Measurements from ENCODE around the gene SLC38A1.

SLC38A1 gene

DNA sequence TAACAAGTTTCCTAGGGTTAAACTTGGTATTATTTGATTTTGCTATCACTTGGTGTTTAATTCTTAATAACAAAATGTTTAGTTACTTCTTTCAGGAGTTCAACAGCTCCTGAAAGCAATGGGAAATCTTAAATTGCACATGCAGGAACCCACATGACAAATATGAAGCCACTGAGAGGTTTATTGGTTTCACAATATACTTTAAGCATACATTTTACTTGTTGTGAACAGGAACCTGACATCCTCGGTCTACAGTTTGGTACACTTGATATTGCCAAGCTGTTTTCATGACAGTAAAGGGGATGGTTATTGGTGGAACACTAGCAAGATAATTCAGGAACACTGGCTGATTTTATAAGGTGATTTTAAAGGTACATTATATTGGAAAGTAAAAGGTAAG lies 46.2 kb downstream of the SLC38A1 start (continued):
- TF ChIP-seq, protein P1, sequence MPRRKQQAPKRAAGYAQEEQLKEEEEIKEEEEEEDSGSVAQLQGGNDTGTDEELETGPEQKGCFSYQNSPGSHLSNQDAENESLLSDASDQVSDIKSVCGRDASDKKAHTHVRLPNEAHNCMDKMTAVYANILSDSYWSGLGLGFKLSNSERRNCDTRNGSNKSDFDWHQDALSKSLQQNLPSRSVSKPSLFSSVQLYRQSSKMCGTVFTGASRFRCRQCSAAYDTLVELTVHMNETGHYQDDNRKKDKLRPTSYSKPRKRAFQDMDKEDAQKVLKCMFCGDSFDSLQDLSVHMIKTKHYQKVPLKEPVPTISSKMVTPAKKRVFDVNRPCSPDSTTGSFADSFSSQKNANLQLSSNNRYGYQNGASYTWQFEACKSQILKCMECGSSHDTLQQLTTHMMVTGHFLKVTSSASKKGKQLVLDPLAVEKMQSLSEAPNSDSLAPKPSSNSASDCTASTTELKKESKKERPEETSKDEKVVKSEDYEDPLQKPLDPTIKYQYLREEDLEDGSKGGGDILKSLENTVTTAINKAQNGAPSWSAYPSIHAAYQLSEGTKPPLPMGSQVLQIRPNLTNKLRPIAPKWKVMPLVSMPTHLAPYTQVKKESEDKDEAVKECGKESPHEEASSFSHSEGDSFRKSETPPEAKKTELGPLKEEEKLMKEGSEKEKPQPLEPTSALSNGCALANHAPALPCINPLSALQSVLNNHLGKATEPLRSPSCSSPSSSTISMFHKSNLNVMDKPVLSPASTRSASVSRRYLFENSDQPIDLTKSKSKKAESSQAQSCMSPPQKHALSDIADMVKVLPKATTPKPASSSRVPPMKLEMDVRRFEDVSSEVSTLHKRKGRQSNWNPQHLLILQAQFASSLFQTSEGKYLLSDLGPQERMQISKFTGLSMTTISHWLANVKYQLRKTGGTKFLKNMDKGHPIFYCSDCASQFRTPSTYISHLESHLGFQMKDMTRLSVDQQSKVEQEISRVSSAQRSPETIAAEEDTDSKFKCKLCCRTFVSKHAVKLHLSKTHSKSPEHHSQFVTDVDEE (CRISPR knock-in tag; IDR thresholded peaks at IDR 0.05), result no peak
- TF ChIP-seq ESRRG (CRISPR knock-in tag; IDR thresholded peaks at IDR 0.05) (no peak), RARB (CRISPR knock-in tag; IDR thresholded peaks at IDR 0.05) (no peak), ZNF565 (CRISPR knock-in tag; conservative IDR thresholded peaks at IDR 0.05; ENCODE audit: low read depth) (no peak), ZC3H10 (CRISPR knock-in tag; IDR thresholded peaks at IDR 0.05) (no peak)

DNA sequence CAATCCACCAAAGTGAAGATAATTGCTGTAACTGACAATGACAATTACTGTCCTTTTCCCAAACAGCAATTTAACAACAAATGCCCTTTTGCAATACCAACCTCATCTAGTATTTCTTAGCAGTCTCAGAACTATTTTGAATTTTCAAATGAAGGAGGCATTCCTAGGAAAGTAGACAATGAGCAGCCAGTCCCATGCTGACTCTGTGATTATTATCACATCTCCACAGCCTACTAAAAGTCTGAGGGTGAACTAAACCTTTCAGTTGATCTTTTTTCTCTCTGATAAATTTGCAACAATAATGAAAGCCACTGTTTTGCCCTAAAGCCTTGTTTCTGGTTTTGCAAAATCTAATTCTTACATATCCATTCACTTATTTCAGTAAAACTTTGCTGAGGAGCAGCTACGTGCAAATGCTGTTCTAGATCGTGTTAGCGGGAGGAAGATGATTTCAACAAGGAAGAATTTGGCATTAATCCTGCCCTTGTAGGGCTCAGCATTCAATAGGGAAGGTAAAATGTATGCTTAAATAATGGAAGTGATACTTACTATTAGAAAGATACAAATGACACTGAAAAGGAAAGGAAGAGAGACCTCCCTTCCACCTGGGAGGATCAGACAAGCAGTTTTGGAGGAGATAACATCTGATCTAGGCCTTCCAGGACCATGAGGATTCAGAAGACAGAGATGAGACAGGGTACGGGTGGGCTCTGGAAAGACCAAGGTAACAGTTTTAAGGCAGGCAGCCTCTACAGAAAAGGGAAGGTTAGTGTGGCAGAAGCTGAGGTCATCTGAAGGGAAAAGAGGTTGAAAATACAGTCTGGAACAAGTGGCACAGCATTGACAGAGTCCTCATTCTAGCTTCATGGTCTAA lies 47.4 kb downstream of the SLC38A1 start:
- peak; percentile 57 for ATAC-seq
- no peak for TF ChIP-seq ZFP3 (CRISPR knock-in tag; IDR thresholded peaks at IDR 0.05)
- no peak for TF ChIP-seq ZNF8 (CRISPR knock-in tag; IDR thresholded peaks at IDR 0.05)
- TF ChIP-seq BACH2 (CRISPR knock-in tag; IDR thresholded peaks at IDR 0.05; ENCODE audit: borderline replicate concordance), result no peak
- no peak for TF ChIP-seq ZFP30 (CRISPR knock-in tag; IDR thresholded peaks at IDR 0.05)
- no peak for TF ChIP-seq RARB (CRISPR knock-in tag; IDR thresholded peaks at IDR 0.05)
- TF ChIP-seq, protein P2, sequence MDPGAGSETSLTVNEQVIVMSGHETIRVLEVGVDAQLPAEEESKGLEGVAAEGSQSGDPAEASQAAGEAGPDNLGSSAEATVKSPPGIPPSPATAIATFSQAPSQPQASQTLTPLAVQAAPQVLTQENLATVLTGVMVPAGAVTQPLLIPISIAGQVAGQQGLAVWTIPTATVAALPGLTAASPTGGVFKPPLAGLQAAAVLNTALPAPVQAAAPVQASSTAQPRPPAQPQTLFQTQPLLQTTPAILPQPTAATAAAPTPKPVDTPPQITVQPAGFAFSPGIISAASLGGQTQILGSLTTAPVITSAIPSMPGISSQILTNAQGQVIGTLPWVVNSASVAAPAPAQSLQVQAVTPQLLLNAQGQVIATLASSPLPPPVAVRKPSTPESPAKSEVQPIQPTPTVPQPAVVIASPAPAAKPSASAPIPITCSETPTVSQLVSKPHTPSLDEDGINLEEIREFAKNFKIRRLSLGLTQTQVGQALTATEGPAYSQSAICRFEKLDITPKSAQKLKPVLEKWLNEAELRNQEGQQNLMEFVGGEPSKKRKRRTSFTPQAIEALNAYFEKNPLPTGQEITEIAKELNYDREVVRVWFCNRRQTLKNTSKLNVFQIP (CRISPR knock-in tag; IDR thresholded peaks at IDR 0.05; ENCODE audit: borderline replicate concordance, low read depth), result no peak
- no peak for TF ChIP-seq OSR1 (CRISPR knock-in tag; IDR thresholded peaks at IDR 0.05)
- TF ChIP-seq, protein P3, sequence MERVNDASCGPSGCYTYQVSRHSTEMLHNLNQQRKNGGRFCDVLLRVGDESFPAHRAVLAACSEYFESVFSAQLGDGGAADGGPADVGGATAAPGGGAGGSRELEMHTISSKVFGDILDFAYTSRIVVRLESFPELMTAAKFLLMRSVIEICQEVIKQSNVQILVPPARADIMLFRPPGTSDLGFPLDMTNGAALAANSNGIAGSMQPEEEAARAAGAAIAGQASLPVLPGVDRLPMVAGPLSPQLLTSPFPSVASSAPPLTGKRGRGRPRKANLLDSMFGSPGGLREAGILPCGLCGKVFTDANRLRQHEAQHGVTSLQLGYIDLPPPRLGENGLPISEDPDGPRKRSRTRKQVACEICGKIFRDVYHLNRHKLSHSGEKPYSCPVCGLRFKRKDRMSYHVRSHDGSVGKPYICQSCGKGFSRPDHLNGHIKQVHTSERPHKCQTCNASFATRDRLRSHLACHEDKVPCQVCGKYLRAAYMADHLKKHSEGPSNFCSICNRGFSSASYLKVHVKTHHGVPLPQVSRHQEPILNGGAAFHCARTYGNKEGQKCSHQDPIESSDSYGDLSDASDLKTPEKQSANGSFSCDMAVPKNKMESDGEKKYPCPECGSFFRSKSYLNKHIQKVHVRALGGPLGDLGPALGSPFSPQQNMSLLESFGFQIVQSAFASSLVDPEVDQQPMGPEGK (CRISPR knock-in tag; IDR thresholded peaks at IDR 0.05; ENCODE audit: borderline replicate concordance), result no peak
- no peak for TF ChIP-seq TCF4 (CRISPR knock-in tag; IDR thresholded peaks at IDR 0.05; ENCODE audit: borderline replicate concordance)
- TF ChIP-seq ZNF565 (CRISPR knock-in tag; conservative IDR thresholded peaks at IDR 0.05; ENCODE audit: low read depth), result no peak
- TF ChIP-seq, protein P4, sequence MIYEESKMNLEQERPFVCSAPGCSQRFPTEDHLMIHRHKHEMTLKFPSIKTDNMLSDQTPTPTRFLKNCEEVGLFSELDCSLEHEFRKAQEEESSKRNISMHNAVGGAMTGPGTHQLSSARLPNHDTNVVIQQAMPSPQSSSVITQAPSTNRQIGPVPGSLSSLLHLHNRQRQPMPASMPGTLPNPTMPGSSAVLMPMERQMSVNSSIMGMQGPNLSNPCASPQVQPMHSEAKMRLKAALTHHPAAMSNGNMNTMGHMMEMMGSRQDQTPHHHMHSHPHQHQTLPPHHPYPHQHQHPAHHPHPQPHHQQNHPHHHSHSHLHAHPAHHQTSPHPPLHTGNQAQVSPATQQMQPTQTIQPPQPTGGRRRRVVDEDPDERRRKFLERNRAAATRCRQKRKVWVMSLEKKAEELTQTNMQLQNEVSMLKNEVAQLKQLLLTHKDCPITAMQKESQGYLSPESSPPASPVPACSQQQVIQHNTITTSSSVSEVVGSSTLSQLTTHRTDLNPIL (CRISPR knock-in tag; IDR thresholded peaks at IDR 0.05; ENCODE audit: low read depth), result no peak
- TF ChIP-seq CSDC2 (CRISPR knock-in tag; IDR thresholded peaks at IDR 0.05), result no peak

DNA sequence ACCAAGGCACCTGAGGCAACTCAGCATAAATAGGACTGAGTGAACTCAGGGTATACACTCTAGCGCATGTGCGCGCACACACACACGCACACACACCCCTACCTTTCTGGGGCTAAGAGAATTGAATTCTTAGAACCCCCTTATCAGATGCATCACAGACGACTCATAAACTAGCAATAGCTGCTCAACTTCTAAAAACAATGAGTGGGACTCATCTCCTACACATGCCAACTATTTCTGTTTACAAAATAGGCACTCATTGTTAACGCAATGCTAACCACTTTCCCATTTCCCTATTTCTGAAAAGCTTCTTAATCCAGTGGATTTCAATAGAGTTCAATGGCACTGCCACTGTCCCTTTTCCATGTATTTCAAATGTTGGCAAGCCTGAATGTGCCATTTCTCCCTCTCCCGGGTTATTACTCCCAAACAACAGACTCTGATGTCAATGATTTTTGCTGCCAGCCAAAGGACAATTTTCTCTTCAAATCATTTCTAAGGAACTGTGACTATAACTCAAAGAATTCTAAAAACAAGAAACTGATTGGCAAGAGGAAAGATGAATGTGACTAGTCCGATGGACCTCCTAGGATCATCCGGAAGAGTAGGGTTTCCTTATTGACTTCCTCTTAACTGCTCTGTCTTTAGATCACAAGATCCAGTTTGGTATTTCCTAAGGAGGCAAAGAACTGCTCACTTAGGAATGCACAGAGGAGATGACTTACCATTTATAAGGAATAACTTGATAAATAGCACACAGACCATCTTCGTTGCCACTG lies 48.8 kb downstream of the SLC38A1 start:
- ATAC-seq, result peak; percentile 82
- TF ChIP-seq, protein P5, sequence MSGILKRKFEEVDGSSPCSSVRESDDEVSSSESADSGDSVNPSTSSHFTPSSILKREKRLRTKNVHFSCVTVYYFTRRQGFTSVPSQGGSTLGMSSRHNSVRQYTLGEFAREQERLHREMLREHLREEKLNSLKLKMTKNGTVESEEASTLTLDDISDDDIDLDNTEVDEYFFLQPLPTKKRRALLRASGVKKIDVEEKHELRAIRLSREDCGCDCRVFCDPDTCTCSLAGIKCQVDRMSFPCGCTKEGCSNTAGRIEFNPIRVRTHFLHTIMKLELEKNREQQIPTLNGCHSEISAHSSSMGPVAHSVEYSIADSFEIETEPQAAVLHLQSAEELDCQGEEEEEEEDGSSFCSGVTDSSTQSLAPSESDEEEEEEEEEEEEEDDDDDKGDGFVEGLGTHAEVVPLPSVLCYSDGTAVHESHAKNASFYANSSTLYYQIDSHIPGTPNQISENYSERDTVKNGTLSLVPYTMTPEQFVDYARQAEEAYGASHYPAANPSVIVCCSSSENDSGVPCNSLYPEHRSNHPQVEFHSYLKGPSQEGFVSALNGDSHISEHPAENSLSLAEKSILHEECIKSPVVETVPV (CRISPR knock-in tag; IDR thresholded peaks at IDR 0.05), result no peak
- TF ChIP-seq ZFP30 (CRISPR knock-in tag; IDR thresholded peaks at IDR 0.05) (no peak), TCF4 (CRISPR knock-in tag; IDR thresholded peaks at IDR 0.05; ENCODE audit: borderline replicate concordance) (no peak), SNAI2 (CRISPR knock-in tag; IDR thresholded peaks at IDR 0.05) (no peak), ESRRG (CRISPR knock-in tag; IDR thresholded peaks at IDR 0.05) (no peak), ZC3H10 (CRISPR knock-in tag; IDR thresholded peaks at IDR 0.05) (no peak), ARNTL (CRISPR knock-in tag; IDR thresholded peaks at IDR 0.05; ENCODE audit: borderline replicate concordance, low read depth) (no peak), ZFP3 (CRISPR knock-in tag; IDR thresholded peaks at IDR 0.05) (0 out of 2 replicates have a peak, but pooled peaks have one; percentile 22), TOX (CRISPR knock-in tag; IDR thresholded peaks at IDR 0.05; ENCODE audit: borderline replicate concordance) (no peak), ZNF565 (CRISPR knock-in tag; conservative IDR thresholded peaks at IDR 0.05; ENCODE audit: low read depth) (no peak), ISL1 (CRISPR knock-in tag; IDR thresholded peaks at IDR 0.05) (peak; percentile 65), RARB (CRISPR knock-in tag; IDR thresholded peaks at IDR 0.05) (no peak), BACH2 (CRISPR knock-in tag; IDR thresholded peaks at IDR 0.05; ENCODE audit: borderline replicate concordance) (no peak)
- TF ChIP-seq, protein P1 (CRISPR knock-in tag; IDR thresholded peaks at IDR 0.05), result no peak
- TF ChIP-seq, protein P2 (CRISPR knock-in tag; IDR thresholded peaks at IDR 0.05; ENCODE audit: borderline replicate concordance, low read depth), result no peak
